Measurements from ENCODE around the gene CDPF1. TPM values are rescaled to one million over a fixed set of nuclear protein-coding genes. Genes with fewer than 3 reads are reported as not detected.

The CDPF1 gene
- polyA plus RNA-seq, 1 donor from 2014 or later: 32.7 TPM

DNA sequence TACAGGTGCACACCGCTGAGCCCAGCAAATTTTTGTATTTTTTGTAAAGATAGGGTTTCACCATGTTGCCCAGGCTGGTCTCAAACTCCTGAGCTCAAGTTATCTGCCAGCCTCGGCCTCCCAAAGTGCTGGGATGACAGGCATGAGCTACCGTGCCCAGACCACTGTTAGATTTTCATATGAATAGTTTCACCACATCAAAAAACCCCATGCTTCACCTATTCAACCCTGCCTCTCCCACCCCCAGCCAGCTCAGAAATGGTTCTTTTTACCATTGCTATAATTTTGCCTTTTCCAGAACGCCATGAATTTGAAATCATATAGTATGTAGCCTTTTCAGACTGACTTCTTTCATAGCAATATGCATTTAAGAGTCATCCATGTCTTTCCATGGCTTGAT, 37.9 kb downstream of the CDPF1 start:
- Histone ChIP-seq H3K36me3 (ENCODE audit: insufficient read depth, low read length) (no peaks in the 10 kb centered on the region), H3K9me3 (ENCODE audit: low read length) (no peaks in the 10 kb centered on the region), H3F3A (ENCODE audit: insufficient read depth, low read length, poor library complexity, severe bottlenecking) (no peaks in the 10 kb centered on the region), H4K20me1 (ENCODE audit: insufficient read depth) (no peaks in the 10 kb centered on the region), H3K4me3 (ENCODE audit: low read length) (no peak overlapping the region), H3K9me2 (ENCODE audit: insufficient read depth, low read length) (no peaks in the 10 kb centered on the region), H3K79me2 (replicated peaks; ENCODE audit: insufficient read depth, low read length) (no peaks in the 10 kb centered on the region), H3K27me3 (ENCODE audit: insufficient read depth, low read depth, low read length) (no peaks in the 10 kb centered on the region), H2AFZ (ENCODE audit: low read depth, low read length) (no peak overlapping the region), H3K9ac (ENCODE audit: low read length) (no peak overlapping the region), H3K27ac (ENCODE audit: low read length) (no peak overlapping the region), H3K4me2 (ENCODE audit: low read length) (no peak overlapping the region)
- TF ChIP-seq, protein P1, sequence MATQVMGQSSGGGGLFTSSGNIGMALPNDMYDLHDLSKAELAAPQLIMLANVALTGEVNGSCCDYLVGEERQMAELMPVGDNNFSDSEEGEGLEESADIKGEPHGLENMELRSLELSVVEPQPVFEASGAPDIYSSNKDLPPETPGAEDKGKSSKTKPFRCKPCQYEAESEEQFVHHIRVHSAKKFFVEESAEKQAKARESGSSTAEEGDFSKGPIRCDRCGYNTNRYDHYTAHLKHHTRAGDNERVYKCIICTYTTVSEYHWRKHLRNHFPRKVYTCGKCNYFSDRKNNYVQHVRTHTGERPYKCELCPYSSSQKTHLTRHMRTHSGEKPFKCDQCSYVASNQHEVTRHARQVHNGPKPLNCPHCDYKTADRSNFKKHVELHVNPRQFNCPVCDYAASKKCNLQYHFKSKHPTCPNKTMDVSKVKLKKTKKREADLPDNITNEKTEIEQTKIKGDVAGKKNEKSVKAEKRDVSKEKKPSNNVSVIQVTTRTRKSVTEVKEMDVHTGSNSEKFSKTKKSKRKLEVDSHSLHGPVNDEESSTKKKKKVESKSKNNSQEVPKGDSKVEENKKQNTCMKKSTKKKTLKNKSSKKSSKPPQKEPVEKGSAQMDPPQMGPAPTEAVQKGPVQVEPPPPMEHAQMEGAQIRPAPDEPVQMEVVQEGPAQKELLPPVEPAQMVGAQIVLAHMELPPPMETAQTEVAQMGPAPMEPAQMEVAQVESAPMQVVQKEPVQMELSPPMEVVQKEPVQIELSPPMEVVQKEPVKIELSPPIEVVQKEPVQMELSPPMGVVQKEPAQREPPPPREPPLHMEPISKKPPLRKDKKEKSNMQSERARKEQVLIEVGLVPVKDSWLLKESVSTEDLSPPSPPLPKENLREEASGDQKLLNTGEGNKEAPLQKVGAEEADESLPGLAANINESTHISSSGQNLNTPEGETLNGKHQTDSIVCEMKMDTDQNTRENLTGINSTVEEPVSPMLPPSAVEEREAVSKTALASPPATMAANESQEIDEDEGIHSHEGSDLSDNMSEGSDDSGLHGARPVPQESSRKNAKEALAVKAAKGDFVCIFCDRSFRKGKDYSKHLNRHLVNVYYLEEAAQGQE (IDR thresholded peaks at IDR 0.05; ENCODE audit: borderline replicate concordance): no peak
- TF ChIP-seq MXI1 (conservative IDR thresholded peaks at IDR 0.05; ENCODE audit: poor library complexity, severe bottlenecking) (no peak), EP300 (conservative IDR thresholded peaks at IDR 0.05; ENCODE audit: poor library complexity, severe bottlenecking) (no peak), TAF1 (IDR thresholded peaks at IDR 0.05; ENCODE audit: low read depth) (no peak), RAD21 (conservative IDR thresholded peaks at IDR 0.05) (no peak), EZH2 (IDR thresholded peaks at IDR 0.05; ENCODE audit: borderline replicate concordance, insufficient read depth, low read length, poor library complexity, severe bottlenecking) (no peak), POLR2AphosphoS5 (IDR thresholded peaks at IDR 0.05) (no peak), SMC3 (conservative IDR thresholded peaks at IDR 0.05; ENCODE audit: poor library complexity) (no peak)
- TF ChIP-seq, protein P2, sequence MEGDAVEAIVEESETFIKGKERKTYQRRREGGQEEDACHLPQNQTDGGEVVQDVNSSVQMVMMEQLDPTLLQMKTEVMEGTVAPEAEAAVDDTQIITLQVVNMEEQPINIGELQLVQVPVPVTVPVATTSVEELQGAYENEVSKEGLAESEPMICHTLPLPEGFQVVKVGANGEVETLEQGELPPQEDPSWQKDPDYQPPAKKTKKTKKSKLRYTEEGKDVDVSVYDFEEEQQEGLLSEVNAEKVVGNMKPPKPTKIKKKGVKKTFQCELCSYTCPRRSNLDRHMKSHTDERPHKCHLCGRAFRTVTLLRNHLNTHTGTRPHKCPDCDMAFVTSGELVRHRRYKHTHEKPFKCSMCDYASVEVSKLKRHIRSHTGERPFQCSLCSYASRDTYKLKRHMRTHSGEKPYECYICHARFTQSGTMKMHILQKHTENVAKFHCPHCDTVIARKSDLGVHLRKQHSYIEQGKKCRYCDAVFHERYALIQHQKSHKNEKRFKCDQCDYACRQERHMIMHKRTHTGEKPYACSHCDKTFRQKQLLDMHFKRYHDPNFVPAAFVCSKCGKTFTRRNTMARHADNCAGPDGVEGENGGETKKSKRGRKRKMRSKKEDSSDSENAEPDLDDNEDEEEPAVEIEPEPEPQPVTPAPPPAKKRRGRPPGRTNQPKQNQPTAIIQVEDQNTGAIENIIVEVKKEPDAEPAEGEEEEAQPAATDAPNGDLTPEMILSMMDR (IDR thresholded peaks at IDR 0.05; ENCODE audit: poor library complexity, severe bottlenecking): no peak

DNA sequence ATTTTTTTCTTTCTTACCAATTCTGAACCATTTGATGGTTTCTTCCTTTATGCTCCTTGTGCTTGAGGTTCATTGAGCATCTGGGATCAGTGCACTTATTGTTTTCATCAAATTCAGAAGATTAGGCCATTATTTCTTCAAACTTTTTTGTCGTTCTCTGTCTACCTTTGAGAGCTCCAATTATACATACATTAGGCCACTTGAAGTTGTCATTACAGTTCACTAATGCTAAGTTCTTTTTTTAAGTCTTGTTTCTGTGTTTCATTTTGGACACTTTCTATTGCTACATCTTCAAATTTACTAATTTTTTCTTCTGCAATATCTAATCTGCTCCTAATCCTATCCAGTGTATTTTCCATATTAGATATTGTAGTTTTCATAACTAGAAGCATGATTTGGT, 40.8 kb downstream of the CDPF1 start:
- Histone ChIP-seq H3K36me3 (ENCODE audit: insufficient read depth, low read length) (no peaks in the 10 kb centered on the region), H3K4me3 (ENCODE audit: low read length) (no peak overlapping the region), H3F3A (ENCODE audit: insufficient read depth, low read length, poor library complexity, severe bottlenecking) (no peaks in the 10 kb centered on the region), H4K20me1 (ENCODE audit: insufficient read depth) (no peaks in the 10 kb centered on the region), H3K9ac (ENCODE audit: low read length) (no peak overlapping the region), H3K9me2 (ENCODE audit: insufficient read depth, low read length) (no peaks in the 10 kb centered on the region), H2AFZ (ENCODE audit: low read depth, low read length) (no peak overlapping the region), H3K79me2 (replicated peaks; ENCODE audit: insufficient read depth, low read length) (no peaks in the 10 kb centered on the region), H3K27ac (ENCODE audit: low read length) (no peak overlapping the region), H3K4me2 (ENCODE audit: low read length) (no peak overlapping the region), H3K9me3 (ENCODE audit: low read length) (peaks cover 2% of the 10 kb centered on the region), H3K27me3 (ENCODE audit: insufficient read depth, low read depth, low read length) (no peaks in the 10 kb centered on the region)
- TF ChIP-seq POLR2AphosphoS5 (IDR thresholded peaks at IDR 0.05): no peak

DNA sequence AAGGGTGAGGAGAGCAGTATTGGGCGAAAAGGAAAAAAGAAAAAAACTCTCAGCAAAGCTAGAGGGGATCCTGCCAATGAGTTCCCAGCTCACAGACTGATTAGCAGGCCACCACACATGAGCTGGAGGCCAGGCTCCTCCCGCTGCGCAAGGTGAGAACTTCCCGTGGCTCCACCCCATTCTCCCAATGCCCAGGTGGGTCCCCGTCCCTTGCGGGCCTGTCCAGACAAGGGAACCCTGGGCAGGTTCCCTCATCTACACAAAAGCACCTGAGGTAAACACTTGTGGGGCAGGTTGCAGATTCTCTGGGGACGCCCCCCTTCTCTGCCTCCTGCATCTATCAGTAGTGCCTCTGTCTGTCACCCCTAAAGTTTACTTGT, 46.5 kb downstream of the CDPF1 start:
- TF ChIP-seq, protein P1 (IDR thresholded peaks at IDR 0.05; ENCODE audit: borderline replicate concordance): no peak
- TF ChIP-seq POLR2AphosphoS5 (IDR thresholded peaks at IDR 0.05) (no peak), MXI1 (conservative IDR thresholded peaks at IDR 0.05; ENCODE audit: poor library complexity, severe bottlenecking) (no peak), RAD21 (conservative IDR thresholded peaks at IDR 0.05) (no peak), EZH2 (IDR thresholded peaks at IDR 0.05; ENCODE audit: borderline replicate concordance, insufficient read depth, low read length, poor library complexity, severe bottlenecking) (no peak), SMC3 (conservative IDR thresholded peaks at IDR 0.05; ENCODE audit: poor library complexity) (no peak), TAF1 (IDR thresholded peaks at IDR 0.05; ENCODE audit: low read depth) (no peak), EP300 (conservative IDR thresholded peaks at IDR 0.05; ENCODE audit: poor library complexity, severe bottlenecking) (no peak)
- TF ChIP-seq, protein P2 (IDR thresholded peaks at IDR 0.05; ENCODE audit: poor library complexity, severe bottlenecking): no peak
- H3F3A ChIP-seq (ENCODE audit: insufficient read depth, low read length, poor library complexity, severe bottlenecking): no peaks in the 10 kb centered on the region
- no peaks in the 10 kb centered on the region for H3K9me2 ChIP-seq (ENCODE audit: insufficient read depth, low read length)
- no peak overlapping the region for H3K9ac ChIP-seq (ENCODE audit: low read length)
- peaks cover 6% of the 10 kb centered on the region for H3K9me3 ChIP-seq (ENCODE audit: low read length)
- H3K36me3 ChIP-seq (ENCODE audit: insufficient read depth, low read length): no peaks in the 10 kb centered on the region
- H3K27ac ChIP-seq (ENCODE audit: low read length): no peak overlapping the region
- H3K79me2 ChIP-seq (replicated peaks; ENCODE audit: insufficient read depth, low read length): no peaks in the 10 kb centered on the region
- H3K27me3 ChIP-seq (ENCODE audit: insufficient read depth, low read depth, low read length): no peaks in the 10 kb centered on the region
- no peaks in the 10 kb centered on the region for H4K20me1 ChIP-seq (ENCODE audit: insufficient read depth)
- no peak overlapping the region for H3K4me2 ChIP-seq (ENCODE audit: low read length)
- H3K4me3 ChIP-seq (ENCODE audit: low read length): no peak overlapping the region
- no peak overlapping the region for H2AFZ ChIP-seq (ENCODE audit: low read depth, low read length)
